GM21786 (cell line): ENCODE data around the gene SLC51B.
"Not testable (repeated sequence)": the region's sequence is repeated elsewhere in the genome, so short reads cannot be mapped to it uniquely, and the experiment has no call there.

Source experiments
- ATAC-seq: cut with Tn5 transposase; IDR thresholded peaks from one replicate; pipeline ENCODE4 v1.9.1; 2021; ENCODE audit not compliant: unreplicated experiment

The SLC51B gene

GRCh38 chr15:65044724-65045481 is at the start of gene SLC51B:
SLC51B (plus strand) TSS chr15:65045387; CDS start chr15:65050005, 4,618 bp downstream.
- ATAC-seq = no peak

- ATAC-seq = no peak
These were observed 48.1 kb upstream of the SLC51B start for GRCh38 chr15:64997066-64997465.

- ATAC-seq = no peak
These were observed 47.3 kb upstream of the SLC51B start for GRCh38 chr15:64997745-64998375.

GRCh38 chr15:65004993-65005392 is 40.2 kb upstream of the SLC51B start:
- no peak for ATAC-seq

- no peak for ATAC-seq
These were observed 38.3 kb upstream of the SLC51B start for GRCh38 chr15:65006876-65007275.

- ATAC-seq = no peak
These were observed 36.2 kb upstream of the SLC51B start for GRCh38 chr15:65008983-65009382.

GRCh38 chr15:65011198-65011597 is 34.0 kb upstream of the SLC51B start:
- not testable (repeated sequence) for ATAC-seq

- no peak for ATAC-seq
These were observed 24.8 kb upstream of the SLC51B start for GRCh38 chr15:65020419-65020818.

- ATAC-seq = no peak
These were observed 23.7 kb upstream of the SLC51B start for GRCh38 chr15:65021488-65021887.

GRCh38 chr15:65026756-65027155 is 18.4 kb upstream of the SLC51B start:
- no peak for ATAC-seq

- ATAC-seq = no peak
These were observed 17.6 kb upstream of the SLC51B start for GRCh38 chr15:65027593-65027992.

- no peak for ATAC-seq
These were observed 16.8 kb upstream of the SLC51B start for GRCh38 chr15:65028338-65028737.

GRCh38 chr15:65028921-65029735 is 16.1 kb upstream of the SLC51B start, which contains the start of gene MTFMT:
MTFMT (minus strand) TSS chr15:65029639; CDS start chr15:65029613, 26 bp downstream.
- no peak for ATAC-seq

- no peak for ATAC-seq
These were observed 15.4 kb upstream of the SLC51B start for GRCh38 chr15:65029736-65030208.

- peak; percentile 67 for ATAC-seq
These were observed 12.2 kb upstream of the SLC51B start for GRCh38 chr15:65032801-65033537.

GRCh38 chr15:65033659-65034269 is 11.4 kb upstream of the SLC51B start:
- no peak for ATAC-seq

GRCh38 chr15:65034719-65035118 is 10.5 kb upstream of the SLC51B start:
- no peak for ATAC-seq

GRCh38 chr15:65037309-65037708 is 7.9 kb upstream of the SLC51B start:
- ATAC-seq = no peak

GRCh38 chr15:65038428-65038827 is 6.8 kb upstream of the SLC51B start:
- no peak for ATAC-seq

GRCh38 chr15:65038836-65039235 is 6.4 kb upstream of the SLC51B start:
- no peak for ATAC-seq
